ENCODE measurements around the gene B3GAT3. TPM values are rescaled to one million over a fixed set of nuclear protein-coding genes. Genes with fewer than 3 reads are reported as not detected.

Gene B3GAT3
- 16.7 and 22.1 TPM in 2 replicates for total RNA-seq

GRCh38 chr11:62621567-62622470 is at the start of gene B3GAT3:
Gene B3GAT3 (minus strand): TSS chr11:62621986. CDS start chr11:62621947, 39 bp downstream.

GRCh38 chr11:62665075-62665598 is 43.4 kb upstream of the B3GAT3 start, which contains the start of the genes C11orf98 and CSKMT:
Gene C11orf98 (minus strand): TSS chr11:62665210. CDS start chr11:62665169, 41 bp downstream.
Gene CSKMT (plus strand): TSS chr11:62665312. CDS start chr11:62665880, 568 bp downstream.

GRCh38 chr11:62645946-62646824 is 24.4 kb upstream of the B3GAT3 start, which contains the start of gene GANAB:
Gene GANAB (minus strand): TSS chr11:62646613. CDS start chr11:62646599, 14 bp downstream.

GRCh38 chr11:62612366-62613290 is 9.2 kb downstream of the B3GAT3 start, which contains the start of the genes EML3 and ROM1:
Gene EML3 (minus strand): TSS chr11:62612775. CDS start chr11:62612457, 318 bp downstream.
Gene ROM1 (plus strand): TSS chr11:62613257. CDS start chr11:62613282, 25 bp downstream.

GRCh38 chr11:62601372-62602140 is 20.2 kb downstream of the B3GAT3 start, which contains the start of gene MTA2:
Gene MTA2 (minus strand): TSS chr11:62601865. CDS start chr11:62601450, 415 bp downstream.

GRCh38 chr11:62591448-62592145 is 30.2 kb downstream of the B3GAT3 start, which contains the start of gene TUT1:
Gene TUT1 (minus strand): TSS chr11:62591523. CDS start chr11:62591485, 38 bp downstream.

GRCh38 chr11:62573592-62574362 is 48.0 kb downstream of the B3GAT3 start, which contains the start of gene EEF1G:
Gene EEF1G (minus strand): TSS chr11:62573891. CDS start chr11:62573842, 49 bp downstream.

Other genes starting within 250 kb of the B3GAT3 start
- not detected in 2 replicates for gene SCGB1A1, start 203.0 kb downstream of the B3GAT3 start, total RNA-seq
- gene AHNAK, start 75.2 kb downstream of the B3GAT3 start, total RNA-seq: 361 and 516 TPM in 2 replicates
- 1,318 and 1,601 TPM in 2 replicates for gene EEF1G, start 48.1 kb downstream of the B3GAT3 start, total RNA-seq
- gene TUT1, start 30.5 kb downstream of the B3GAT3 start, total RNA-seq: 5.6 and 5.8 TPM in 2 replicates
- gene MTA2, start 20.1 kb downstream of the B3GAT3 start, total RNA-seq: 88.4 and 96.0 TPM in 2 replicates
- gene EML3, start 9.2 kb downstream of the B3GAT3 start, total RNA-seq: 17.5 and 17.8 TPM in 2 replicates
- 3.9 and 10.4 TPM in 2 replicates for gene ROM1, start 8.7 kb downstream of the B3GAT3 start, total RNA-seq
- gene GANAB, start 24.6 kb upstream of the B3GAT3 start, total RNA-seq: 218 and 268 TPM in 2 replicates
- 13.4 and 15.6 TPM in 2 replicates for gene INTS5, start 31.3 kb upstream of the B3GAT3 start, total RNA-seq
- 21.0 and 29.3 TPM in 2 replicates for gene C11orf98, start 43.2 kb upstream of the B3GAT3 start, total RNA-seq
- 8.7 and 9.6 TPM in 2 replicates for gene CSKMT, start 43.3 kb upstream of the B3GAT3 start, total RNA-seq
- gene UQCC3, start 49.7 kb upstream of the B3GAT3 start, total RNA-seq: 10.4 and 13.1 TPM in 2 replicates
- 2.7 TPM in 2 replicates for gene LBHD1, start 50.3 kb upstream of the B3GAT3 start, total RNA-seq
- gene UBXN1, start 57.1 kb upstream of the B3GAT3 start, total RNA-seq: 201 and 302 TPM in 2 replicates
- gene LRRN4CL, start 67.5 kb upstream of the B3GAT3 start, total RNA-seq: 29.8 and 36.9 TPM in 2 replicates
- gene BSCL2, start 85.4 kb upstream of the B3GAT3 start, total RNA-seq: 43.8 and 52.2 TPM in 2 replicates
- not detected in 2 replicates for gene GNG3, start 85.7 kb upstream of the B3GAT3 start, total RNA-seq
- gene HNRNPUL2, start 105.5 kb upstream of the B3GAT3 start, total RNA-seq: 10.8 and 13.2 TPM in 2 replicates
- gene TTC9C, start 106.5 kb upstream of the B3GAT3 start, total RNA-seq: 30.4 and 36.1 TPM in 2 replicates
- 9.5 and 12.5 TPM in 2 replicates for gene ZBTB3, start 132.2 kb upstream of the B3GAT3 start, total RNA-seq
- 77.7 and 93.2 TPM in 2 replicates for gene POLR2G, start 139.6 kb upstream of the B3GAT3 start, total RNA-seq
- 22.2 and 28.9 TPM in 2 replicates for gene TAF6L, start 149.4 kb upstream of the B3GAT3 start, total RNA-seq
- gene TMEM179B, start 165.4 kb upstream of the B3GAT3 start, total RNA-seq: 19.1 and 23.2 TPM in 2 replicates
- 10.7 and 10.9 TPM in 2 replicates for gene TMEM223, start 170.0 kb upstream of the B3GAT3 start, total RNA-seq
- gene NXF1, start 183.5 kb upstream of the B3GAT3 start, total RNA-seq: 15.4 and 21.0 TPM in 2 replicates
- gene STX5, start 210.1 kb upstream of the B3GAT3 start, total RNA-seq: 42.6 and 50.5 TPM in 2 replicates
- not detected in 2 replicates for gene TEX54, start 210.9 kb upstream of the B3GAT3 start, total RNA-seq
- gene WDR74, start 217.6 kb upstream of the B3GAT3 start, total RNA-seq: 54.7 and 67.1 TPM in 2 replicates